Activated B cell treated with CpG ODN at 0.5 μM for 24 hours (primary cell): ENCODE data around the gene CYB561D2. TPM values are rescaled to one million over a fixed set of nuclear protein-coding genes. Genes with fewer than 3 reads are reported as not detected.
A peak's percentile ranks its signal among the peaks of the same experiment; 100 is the strongest.

Source experiments
- ATAC-seq: fragments of 200-7000 bp; cut with Tn5 transposase; one replicate; pipeline ENCODE4 v1.10.0; 2021; ENCODE audit warnings: low read depth, mild to moderate bottlenecking, moderate library complexity
- CTCF ChIA-PET: fragments of 350-600 bp; sonication (Branson Sonifier 250); formaldehyde crosslinking; loops from one replicate; lab custom pipeline; 2021; ENCODE audit warnings: antibody characterized with exemption; lab: Charles Lee
- POLR2A ChIA-PET: fragments of 350-600 bp; sonication (Branson Sonifier 250); formaldehyde crosslinking; loops from one replicate; lab custom pipeline; 2021; ENCODE audit warnings: antibody characterized with exemption; lab: Charles Lee
- DNase-seq: peaks from one replicate; pipeline ENCODE4 v3.0.0; 2022
- H3K27ac Mint-ChIP-seq: one replicate; pipeline ENCODE4 v1.8.0; 2020; ENCODE audit warnings: mixed read lengths
- H3K27me3 Mint-ChIP-seq: one replicate; pipeline ENCODE4 v1.8.0; 2021; ENCODE audit warnings: mixed read lengths
- H3K36me3 Mint-ChIP-seq: one replicate; pipeline ENCODE4 v1.8.0; 2021; ENCODE audit warnings: low read depth, mixed read lengths
- H3K4me1 Mint-ChIP-seq: one replicate; pipeline ENCODE4 v1.8.0; 2021; ENCODE audit warnings: mixed read lengths
- H3K4me3 Mint-ChIP-seq: one replicate; pipeline ENCODE4 v1.8.0; 2020; ENCODE audit warnings: mild to moderate bottlenecking, mixed read lengths
- H3K9me3 Mint-ChIP-seq: one replicate; pipeline ENCODE4 v1.8.0; 2020; ENCODE audit warnings: mixed read lengths
- CTCF ChIP-seq: fragments of 200-600 bp; IDR thresholded peaks from one replicate; pipeline ENCODE4 v1.8.0; 2022; ENCODE audit warnings: antibody characterized with exemption, mild to moderate bottlenecking
- intact Hi-C: fragments of 100-400 bp; cut with micrococcal nuclease; formaldehyde crosslinking; loops from one replicate; pipeline ENCODE4 v1.15.1; 2024
- total RNA-seq: library from RNA; stranded (reverse); gene quantifications from 2 replicates; pipeline ENCODE4 v1.2.3, GENCODE V29; 2022

The CYB561D2 gene
- total RNA-seq, 1 donor from 2014 or later = 26.0 TPM

- no peak for TF ChIP-seq CTCF
- Mint-ChIP-seq H3K27ac (peak overlapping the region; percentile 98), H3K9me3 (no peaks in the 10 kb centered on the region), H3K4me3 (peak overlapping the region; percentile 95), H3K4me1 (peaks cover 62% of the 10 kb centered on the region), H3K36me3 (peaks cover 14% of the 10 kb centered on the region), H3K27me3 (no peaks in the 10 kb centered on the region)
- ChIA-PET POLR2A (interaction anchor here (0.6 to 6.5 kb wide), 12 partner anchors 9 to 1615 kb away, joined by 3 to 195 read pairs (median 7); partner anchors contain the start of genes CYB561D2, HYAL2, HYAL3 and NAA80), CTCF (interaction anchor here (3.8 kb wide), 1 partner anchor 9 kb away, joined by 16 read pairs; no protein-coding TSS in a partner anchor)
- no peak for ATAC-seq
- no peak for DNase-seq
- intact Hi-C loops = no loop called here
These were observed 11.7 kb upstream of the CYB561D2 start for GRCh38 chr3:50338965-50339364.

- ChIA-PET POLR2A (interaction anchor here (0.7 to 6.5 kb wide), 9 partner anchors 9 to 1328 kb away, joined by 5 to 195 read pairs (median 9); partner anchors contain the start of genes CYB561D2, HEMK1, HYAL2 and HYAL3), CTCF (interaction anchor here (1.8 kb wide), 1 partner anchor 11 kb away, joined by 6 read pairs; the partner anchor contains the start of genes CYB561D2 and NPRL2)
- intact Hi-C loops = loop anchor here (1.0 kb wide), 1 partner anchor 11 kb away; the partner anchor contains the start of genes CYB561D2 and NPRL2
- ATAC-seq (no peak), DNase-seq (no peak)
- peak overlapping the region; percentile 98 for H3K27ac Mint-ChIP-seq
- H3K36me3 Mint-ChIP-seq = peaks cover 10% of the 10 kb centered on the region
- H3K4me3 Mint-ChIP-seq = peak overlapping the region; percentile 95
- peaks cover 57% of the 10 kb centered on the region for H3K4me1 Mint-ChIP-seq
- H3K27me3 Mint-ChIP-seq = no peaks in the 10 kb centered on the region
- no peak for TF ChIP-seq CTCF
- no peaks in the 10 kb centered on the region for H3K9me3 Mint-ChIP-seq
These were observed 11.0 kb upstream of the CYB561D2 start for GRCh38 chr3:50339485-50340146.

DNA sequence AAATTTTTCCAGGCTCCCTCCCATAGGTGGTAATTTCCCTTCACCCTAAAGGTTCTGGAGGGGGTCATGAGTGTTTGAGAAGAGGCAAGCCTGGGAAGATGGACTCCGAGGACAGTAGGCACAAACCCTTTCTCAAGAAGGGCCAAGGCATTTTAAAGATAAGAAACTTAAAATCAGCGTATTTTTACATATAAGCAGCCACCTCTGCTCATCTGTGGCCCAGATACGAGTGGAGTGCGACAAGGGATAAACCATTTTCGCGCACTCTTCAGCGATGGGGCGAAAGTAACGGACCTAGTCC lies 10.6 kb upstream of the CYB561D2 start:
- Mint-ChIP-seq H3K9me3 (no peaks in the 10 kb centered on the region), H3K4me1 (peaks cover 55% of the 10 kb centered on the region), H3K4me3 (peak overlapping the region; percentile 95), H3K36me3 (peaks cover 10% of the 10 kb centered on the region), H3K27me3 (no peaks in the 10 kb centered on the region), H3K27ac (peak overlapping the region; percentile 98)
- ATAC-seq = no peak
- DNase-seq = no peak
- intact Hi-C loops = loop anchor here (1.0 kb wide), 1 partner anchor 10 kb away; the partner anchor contains the start of genes CYB561D2 and NPRL2
- POLR2A ChIA-PET = interaction anchor here (0.6 to 6.5 kb wide), 13 partner anchors 8 to 1886 kb away, joined by 3 to 195 read pairs (median 6); partner anchors contain the start of genes CYB561D2, GNAI2, HEMK1 and HYAL2
- no peak for TF ChIP-seq CTCF
- CTCF ChIA-PET = interaction anchor here (0.9 to 1.8 kb wide), 2 partner anchors 10 to 19 kb away, joined by 3 to 6 read pairs; partner anchors contain the start of genes CYB561D2 and NPRL2

- Mint-ChIP-seq H3K36me3 (peaks cover 9% of the 10 kb centered on the region), H3K27ac (peak within 1 kb of the TSS; percentile 98), H3K4me1 (peaks cover 55% of the 10 kb centered on the region), H3K9me3 (no peaks in the 10 kb centered on the region), H3K4me3 (peak within 1 kb of the TSS; percentile 95), H3K27me3 (no peaks in the 10 kb centered on the region)
- ATAC-seq (peak; percentile 10), DNase-seq (peak; percentile 61)
- ChIA-PET POLR2A (interaction anchor here (0.6 to 6.5 kb wide), 17 partner anchors 8 to 1885 kb away, joined by 3 to 195 read pairs (median 4); partner anchors contain the start of genes CYB561D2, GNAI2, HEMK1 and HYAL2), CTCF (interaction anchor here (0.9 to 1.8 kb wide), 2 partner anchors 10 to 19 kb away, joined by 3 to 6 read pairs; partner anchors contain the start of genes CYB561D2 and NPRL2)
- no peak for TF ChIP-seq CTCF
- intact Hi-C loops = loop anchor here (1.0 kb wide), 1 partner anchor 10 kb away; the partner anchor contains the start of genes CYB561D2 and NPRL2
These were observed 10.0 kb upstream of the CYB561D2 start, which contains the start of gene RASSF1 for GRCh38 chr3:50340448-50341329. Gene RASSF1 (minus strand): TSS chr3:50340836. CDS start chr3:50340805, 31 bp downstream.
